HL-60/S4 treated with phorbol 12-myristate 13-acetate at 8.2 ng/mL for 4 days and 3 days (cell line): Measurements from ENCODE around the gene SERPINB5.

ENCODE experiments used
- in situ Hi-C: fragments of 300-500 bp; cut with MboI; formaldehyde crosslinking; loops from 2 replicates; pipeline ENCODE4 v1.15.0; 2022; ENCODE audit warnings: low sequenced_read_pairs

SERPINB5 gene

DNA sequence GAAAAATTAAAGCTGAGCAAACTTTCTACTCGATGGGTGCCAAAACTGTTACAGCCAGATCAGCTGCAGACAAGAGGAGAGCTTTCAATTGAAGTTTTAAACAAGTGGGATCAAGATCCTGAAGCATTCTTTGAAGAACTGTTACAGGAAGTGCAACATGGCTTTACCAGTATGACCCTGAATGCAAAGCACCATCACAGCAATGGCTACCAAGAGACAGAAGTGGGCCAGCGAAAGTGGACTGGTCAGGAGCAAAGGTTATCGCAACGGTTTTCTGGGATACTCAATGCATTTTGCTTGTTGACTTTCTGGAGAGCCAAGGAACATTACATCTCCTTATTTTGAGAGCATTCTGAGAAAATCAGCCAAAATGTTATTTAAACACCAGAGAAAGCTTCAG is 9.1 kb upstream of the SERPINB5 start:
- in situ Hi-C loops, result no loop called here

DNA sequence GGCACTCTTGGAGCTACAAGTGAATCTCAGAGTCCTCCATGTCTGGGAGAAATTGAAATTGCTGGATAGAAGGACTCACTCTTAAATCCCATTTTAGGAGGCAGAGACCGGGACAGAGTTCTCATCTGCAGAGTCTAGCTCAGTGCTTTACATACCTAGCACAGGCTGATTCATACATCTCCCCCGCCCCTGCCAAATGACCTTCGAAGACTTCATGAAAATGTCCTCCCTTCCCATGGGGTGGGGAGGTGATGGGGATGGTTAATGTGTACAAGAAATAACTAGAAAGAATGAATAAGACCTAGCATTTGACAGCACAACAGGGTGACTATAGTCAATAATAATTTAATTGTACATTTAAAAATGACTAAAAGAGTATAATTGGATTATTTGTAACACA is 8.2 kb upstream of the SERPINB5 start:
- in situ Hi-C loops, result no loop called here

DNA sequence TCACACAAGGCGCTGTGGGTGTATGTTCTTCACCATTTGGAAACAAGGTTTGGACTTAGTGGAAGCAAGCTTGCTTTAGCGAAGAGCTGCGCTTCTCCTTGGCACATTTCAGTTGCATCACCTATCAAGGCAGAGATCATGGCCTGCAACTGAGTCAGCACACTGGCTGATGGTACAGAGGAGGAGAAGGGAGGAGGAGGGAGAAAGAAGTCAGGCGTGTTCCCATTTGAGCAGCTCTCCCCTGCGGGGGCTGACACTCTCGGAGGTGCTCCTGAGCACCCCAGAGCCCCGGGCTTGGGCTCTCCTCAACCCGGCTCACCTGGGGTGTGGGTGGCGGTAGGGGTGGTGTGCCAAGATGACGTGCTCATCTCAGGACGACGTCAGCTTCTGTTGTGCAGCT is 6.0 kb upstream of the SERPINB5 start:
- in situ Hi-C loops, result no loop called here

- in situ Hi-C loops, result no loop called here
These were observed 4.4 kb upstream of the SERPINB5 start for GRCh38 chr18:63472380-63472779.

DNA sequence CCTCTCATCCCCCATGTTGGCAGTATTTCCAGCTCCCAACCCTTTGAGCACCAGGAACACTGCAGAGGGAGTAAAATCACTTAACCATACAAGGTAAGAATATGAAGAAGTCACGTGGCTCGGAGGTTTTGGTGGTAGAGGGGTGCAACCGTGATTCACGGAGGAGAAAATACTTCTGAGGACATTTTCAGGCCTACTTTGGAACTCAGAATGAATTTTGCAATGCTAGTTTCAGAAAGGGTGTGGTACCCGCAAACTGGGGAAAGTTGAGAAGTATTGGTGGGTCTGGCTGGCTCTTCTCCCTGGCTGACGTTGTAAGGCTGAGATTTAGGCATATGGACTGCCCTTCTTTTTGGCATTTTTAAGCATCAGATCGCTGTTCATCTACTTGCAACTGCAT is 442 bp downstream of the SERPINB5 start:
- in situ Hi-C loops, result no loop called here

- in situ Hi-C loops, result no loop called here
These were observed 1.2 kb downstream of the SERPINB5 start for GRCh38 chr18:63477968-63478367.

DNA sequence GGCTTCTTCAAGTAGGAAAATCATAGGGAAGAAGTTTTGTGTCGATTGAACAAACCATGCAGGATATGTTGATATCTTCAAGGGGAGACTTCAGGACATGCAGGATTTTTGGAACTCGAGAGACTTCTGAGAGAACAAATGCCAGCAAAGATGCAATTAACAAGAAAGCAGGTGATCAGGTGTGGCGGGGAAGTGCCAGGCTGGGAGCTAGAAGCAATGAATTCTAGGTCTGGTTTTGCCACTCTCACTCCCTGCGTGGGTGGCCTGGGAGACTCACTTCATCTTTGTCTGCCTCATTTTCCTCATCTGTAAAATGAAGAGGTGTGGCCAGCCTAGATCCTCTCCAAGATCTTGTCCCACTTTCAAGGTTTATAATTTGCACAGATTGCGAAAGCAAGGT is 3.1 kb downstream of the SERPINB5 start:
- in situ Hi-C loops, result no loop called here

GRCh38 chr18:63480476-63480875 is 3.7 kb downstream of the SERPINB5 start:
- in situ Hi-C loops, result no loop called here

GRCh38 chr18:63480915-63481314 is 4.2 kb downstream of the SERPINB5 start:
- in situ Hi-C loops, result no loop called here

GRCh38 chr18:63487676-63488075 is 10.9 kb downstream of the SERPINB5 start:
- in situ Hi-C loops, result no loop called here

- in situ Hi-C loops, result no loop called here
These were observed 11.4 kb downstream of the SERPINB5 start for GRCh38 chr18:63488160-63488559.

DNA sequence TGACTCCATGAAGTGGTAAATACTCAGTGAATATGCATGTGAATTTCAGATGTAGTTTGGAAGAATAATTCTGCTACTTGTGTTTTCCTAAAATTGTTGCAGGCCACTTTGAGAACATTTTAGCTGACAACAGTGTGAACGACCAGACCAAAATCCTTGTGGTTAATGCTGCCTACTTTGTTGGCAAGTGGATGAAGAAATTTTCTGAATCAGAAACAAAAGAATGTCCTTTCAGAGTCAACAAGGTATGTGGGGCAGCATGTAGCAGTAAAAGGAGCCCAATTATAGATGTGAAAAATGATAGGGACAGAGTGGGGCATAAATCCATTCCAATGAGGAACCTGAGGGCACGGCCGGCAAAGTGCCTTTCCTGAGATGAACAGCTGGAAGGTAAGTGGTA is 16.1 kb downstream of the SERPINB5 start:
- in situ Hi-C loops, result no loop called here

DNA sequence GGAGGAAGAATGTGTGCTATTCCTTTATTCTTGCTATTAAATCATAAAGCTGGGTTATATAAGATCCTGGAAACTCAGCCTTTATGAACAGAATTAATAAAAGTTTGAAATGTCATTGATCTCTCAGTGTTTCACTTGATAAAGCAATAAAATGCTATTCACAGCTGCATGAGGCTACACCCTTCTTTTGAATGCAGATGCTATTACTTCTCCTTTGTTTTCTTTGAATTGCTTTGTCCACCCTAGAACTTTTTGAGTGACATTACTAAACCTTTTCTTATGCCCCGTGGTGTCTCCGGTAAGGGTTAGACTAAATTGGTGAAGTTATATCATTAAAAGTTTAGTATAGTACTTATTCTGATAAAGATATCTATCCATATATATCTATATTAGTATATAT is 18.9 kb downstream of the SERPINB5 start:
- in situ Hi-C loops, result no loop called here

DNA sequence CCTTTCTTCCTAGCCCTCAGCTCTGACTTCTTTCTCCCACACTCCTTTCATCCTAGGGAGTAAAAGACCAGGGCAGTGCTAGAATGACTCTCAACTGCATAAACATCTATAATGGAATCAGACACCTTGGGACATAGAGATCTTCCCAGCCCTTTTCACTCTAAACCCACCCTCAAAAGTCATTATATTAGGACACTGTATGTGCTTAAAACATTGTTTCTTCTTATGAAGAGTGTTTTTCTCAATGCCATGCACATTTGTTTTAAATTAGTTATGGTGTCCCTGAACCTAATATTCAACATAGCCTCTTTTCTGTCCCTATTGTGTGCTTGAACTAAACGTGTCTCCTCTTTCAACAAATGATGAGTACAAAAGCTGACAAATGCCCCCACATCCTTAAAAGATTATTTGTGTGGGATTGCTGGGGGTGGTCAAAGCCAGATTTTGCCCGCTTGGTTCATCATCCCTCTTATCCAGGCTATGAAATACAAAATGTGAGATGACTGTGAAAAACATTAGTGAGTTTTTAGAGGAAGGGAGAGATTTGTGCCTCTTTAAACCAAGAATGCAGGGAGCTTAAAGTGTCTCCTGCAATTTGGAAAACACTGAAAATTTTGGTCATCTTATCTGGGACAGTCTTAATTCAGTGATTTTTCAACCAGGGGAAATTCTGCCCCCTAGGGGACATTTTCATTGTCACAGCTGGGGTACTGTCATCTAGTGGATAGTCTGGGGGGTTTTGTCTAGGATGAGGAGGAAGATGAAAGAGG is 29.0 kb downstream of the SERPINB5 start:
- in situ Hi-C loops, result loop anchor here (25.0 kb wide), 1 partner anchor 332 kb away; no protein-coding TSS in a partner anchor

- in situ Hi-C loops, result loop anchor here (25.0 kb wide), 1 partner anchor 331 kb away; no protein-coding TSS in a partner anchor
These were observed 29.5 kb downstream of the SERPINB5 start for GRCh38 chr18:63506336-63506646.

- in situ Hi-C loops, result loop anchor here (25.0 kb wide), 1 partner anchor 329 kb away; no protein-coding TSS in a partner anchor
These were observed 31.8 kb downstream of the SERPINB5 start for GRCh38 chr18:63508596-63508995.

DNA sequence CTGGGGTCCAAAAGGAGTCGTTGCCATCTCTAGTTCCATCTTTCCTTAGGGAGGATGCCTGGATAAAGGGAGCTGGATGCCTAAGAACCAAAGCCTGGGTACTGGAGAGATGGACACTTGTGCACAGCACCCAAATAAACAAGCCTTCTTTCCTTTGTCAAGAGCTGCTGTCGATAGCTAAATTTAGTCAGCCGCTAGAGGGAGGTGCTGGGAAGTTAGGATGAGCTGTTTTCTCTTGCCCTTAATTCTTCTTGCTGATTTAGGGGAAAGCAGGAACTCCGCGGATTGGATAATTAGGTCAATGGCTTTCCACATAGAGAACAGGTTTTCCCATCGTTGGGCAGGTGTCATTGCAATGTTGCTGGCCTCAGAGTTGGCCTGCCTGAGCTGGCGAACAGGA is 34.5 kb downstream of the SERPINB5 start:
- in situ Hi-C loops, result loop anchor here (25.0 kb wide), 1 partner anchor 326 kb away; no protein-coding TSS in a partner anchor

DNA sequence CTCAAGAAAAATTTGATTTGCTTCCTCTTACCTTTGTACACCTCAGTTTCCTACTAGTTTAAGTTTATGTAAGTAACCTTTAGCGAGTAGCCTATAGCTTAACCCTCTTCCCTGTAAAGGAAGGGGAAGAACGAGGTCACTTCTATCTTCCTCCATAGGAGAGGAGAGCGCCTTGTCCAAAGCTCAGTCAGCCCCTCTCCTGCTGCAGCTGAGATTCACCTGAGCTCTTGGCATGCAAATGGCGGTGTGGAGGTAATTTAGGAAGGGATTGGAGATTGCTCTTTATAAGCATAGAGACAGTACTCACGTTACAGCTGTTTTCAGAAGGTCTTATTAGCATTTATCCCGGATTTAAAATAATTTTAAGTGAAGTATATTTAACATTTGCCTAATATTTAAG is 37.6 kb downstream of the SERPINB5 start:
- in situ Hi-C loops, result loop anchor here (25.0 kb wide), 1 partner anchor 323 kb away; no protein-coding TSS in a partner anchor

GRCh38 chr18:63514888-63515678 is 38.3 kb downstream of the SERPINB5 start:
- in situ Hi-C loops, result loop anchor here (25.0 kb wide), 1 partner anchor 322 kb away; no protein-coding TSS in a partner anchor

DNA sequence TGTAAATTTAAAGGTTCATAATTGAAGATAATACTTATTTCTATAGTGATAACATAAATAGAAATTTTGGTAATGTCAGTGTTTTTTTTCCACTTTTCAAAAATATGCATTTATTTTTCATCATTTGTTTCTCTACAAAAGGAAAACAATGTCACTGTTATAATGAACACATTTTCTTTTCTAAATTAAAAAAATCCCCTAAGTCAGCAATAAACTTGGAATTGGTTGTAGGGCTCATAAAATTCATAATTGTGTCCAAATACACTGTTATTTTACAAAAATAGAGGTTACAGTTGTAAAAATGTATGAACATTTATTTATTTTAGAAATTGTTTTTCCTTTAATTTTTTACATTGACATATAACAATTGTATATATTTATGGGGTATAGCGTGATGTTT is 39.0 kb downstream of the SERPINB5 start:
- in situ Hi-C loops, result loop anchor here (25.0 kb wide), 1 partner anchor 322 kb away; no protein-coding TSS in a partner anchor

DNA sequence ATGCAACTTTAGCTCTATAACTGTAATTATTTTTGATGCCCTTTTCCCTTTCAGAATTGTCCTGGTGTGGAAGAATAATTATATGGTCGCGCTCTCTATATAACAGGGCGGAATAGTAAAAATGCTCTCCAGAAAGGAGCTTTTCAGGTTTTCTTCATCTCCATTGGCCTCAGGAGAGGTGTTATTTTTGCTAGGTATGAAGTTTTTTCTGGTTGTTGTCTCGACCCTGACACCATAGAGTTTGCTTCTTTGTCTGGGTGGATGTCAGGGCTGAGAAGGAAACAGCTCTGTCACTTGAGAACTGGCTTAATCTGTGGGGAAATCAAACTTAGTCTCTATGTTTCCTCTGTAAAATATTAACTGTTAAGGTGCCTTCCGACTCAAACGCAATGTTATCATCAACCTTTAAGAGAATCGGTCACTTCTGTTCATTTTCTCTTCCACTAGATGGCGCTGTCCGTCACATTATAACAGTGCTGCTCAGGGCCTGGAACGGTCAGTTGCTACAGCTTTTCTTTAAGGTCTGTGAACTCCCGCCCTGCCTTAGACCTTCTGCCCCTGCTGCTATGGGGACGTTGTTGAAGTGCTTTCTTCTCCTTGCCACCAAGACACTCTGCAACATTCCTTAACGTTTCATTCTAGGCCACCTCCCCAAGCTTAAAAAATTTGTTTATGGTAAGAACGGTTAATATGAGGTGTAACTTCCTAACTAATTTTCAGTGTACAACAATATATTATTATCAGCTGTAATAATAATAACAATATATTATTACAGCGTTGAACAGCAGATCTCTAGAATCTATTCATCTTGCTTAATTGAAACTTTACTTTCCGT is 41.6 kb downstream of the SERPINB5 start:
- in situ Hi-C loops, result loop anchor here (25.0 kb wide), 1 partner anchor 319 kb away; no protein-coding TSS in a partner anchor
